ENCODE results near the gene MYEOV.

MYEOV gene

GRCh38 chr11:69287968-69288882, 5.7 kb upstream of the MYEOV start:
- DNase-seq: peak; percentile 43

GRCh38 chr11:69288883-69289242, 5.1 kb upstream of the MYEOV start:
- no peak for DNase-seq

GRCh38 chr11:69290806-69291205, 3.1 kb upstream of the MYEOV start:
- DNase-seq: peak; percentile 12

- DNase-seq: no peak
Observed at GRCh38 chr11:69291459-69292110, 2.4 kb upstream of the MYEOV start.

GRCh38 chr11:69292221-69292648, 1.7 kb upstream of the MYEOV start:
- DNase-seq: peak; percentile 52

- peak; percentile 41 for DNase-seq
Observed at GRCh38 chr11:69293087-69293486, 868 bp upstream of the MYEOV start.

- no peak for DNase-seq
Observed at GRCh38 chr11:69294571-69295078, 670 bp downstream of the MYEOV start.

GRCh38 chr11:69295079-69295994, 1.4 kb downstream of the MYEOV start:
- peak; percentile 5 for DNase-seq

GRCh38 chr11:69295995-69296889, 2.3 kb downstream of the MYEOV start:
- DNase-seq: peak; percentile 73

- DNase-seq: peak; percentile 96
Observed at GRCh38 chr11:69296890-69297786, 3.2 kb downstream of the MYEOV start.

- DNase-seq: peak; percentile 53
Observed at GRCh38 chr11:69297787-69298266, 3.9 kb downstream of the MYEOV start.

GRCh38 chr11:69298267-69299022, 4.5 kb downstream of the MYEOV start:
- peak; percentile 79 for DNase-seq

GRCh38 chr11:69299023-69299461, 5.1 kb downstream of the MYEOV start:
- DNase-seq: no peak

- no peak for DNase-seq
Observed at GRCh38 chr11:69299572-69299971, 5.6 kb downstream of the MYEOV start.

GRCh38 chr11:69300120-69301060, 6.4 kb downstream of the MYEOV start:
- DNase-seq: peak; percentile 26

GRCh38 chr11:69301081-69301454, 7.1 kb downstream of the MYEOV start:
- DNase-seq: no peak

- DNase-seq: peak; percentile 72
Observed at GRCh38 chr11:69301455-69302401, 7.8 kb downstream of the MYEOV start.

Data from hematopoietic multipotent progenitor cell treated with erythropoietin and hydrocortisone succinate and interleukin-3 and kit ligand, for 6 days (in vitro differentiated cells).